ENCODE results near the gene PHLPP1. TPM values are rescaled to one million over a fixed set of nuclear protein-coding genes. Genes with fewer than 3 reads are reported as not detected.
A peak's percentile ranks its signal among the peaks of the same experiment; 100 is the strongest.

The PHLPP1 gene
- total and polyA plus RNA-seq, 5 donors from 2014 or later: 0.27 to 20.3 (median 0.52) TPM

- DNase-seq: no peak
- no peak overlapping the region for H3K27ac ChIP-seq (ENCODE audit: insufficient read depth, low read length, poor library complexity, severe bottlenecking)
- no peak for ATAC-seq (ENCODE audit: low read depth in 2 of 2)
- H3K4me3 ChIP-seq (ENCODE audit: low read depth, low read length): peak overlapping the region; percentile 9
- Mint-ChIP-seq H3K9me3 (no peaks in the 10 kb centered on the region), H3K36me3 (peaks cover 3% of the 10 kb centered on the region), H3K4me3 (peak overlapping the region in 1 of 4 donors; percentile 11), H3K27me3 (no peaks in the 10 kb centered on the region), H3K27ac (peak overlapping the region; percentile 22 to 75 (median 45)), H3K4me1 (peaks cover 18 to 35% (median 31%) of the 10 kb centered on the region in 4 donors)
- no peaks in the 10 kb centered on the region for H3K9me3 ChIP-seq (ENCODE audit: control insufficient read depth in 2 of 2, low read length in 2 of 2)
- H3K36me3 ChIP-seq (ENCODE audit: control insufficient read depth, insufficient read depth, low read length): no peaks in the 10 kb centered on the region
- H3K27me3 ChIP-seq (ENCODE audit: control insufficient read depth, insufficient read depth, low read length): no peaks in the 10 kb centered on the region
- peaks cover 11% of the 10 kb centered on the region for H3K4me1 ChIP-seq (ENCODE audit: control insufficient read depth, insufficient read depth, low read length, poor library complexity, severe bottlenecking)
Observed at GRCh38 chr18:62767836-62768557, 52.7 kb downstream of the PHLPP1 start.

- Mint-ChIP-seq H3K27me3 (no peaks in the 10 kb centered on the region), H3K4me3 (no peak overlapping the region), H3K36me3 (peaks cover 1% of the 10 kb centered on the region), H3K9me3 (no peaks in the 10 kb centered on the region), H3K27ac (peak overlapping the region in 2 of 3 donors; percentile 22 to 45), H3K4me1 (peaks cover 18 to 40% (median 29%) of the 10 kb centered on the region in 4 donors)
- Histone ChIP-seq H3K36me3 (ENCODE audit: control insufficient read depth, insufficient read depth, low read length) (no peaks in the 10 kb centered on the region), H3K27ac (ENCODE audit: insufficient read depth, low read length, poor library complexity, severe bottlenecking) (no peak overlapping the region), H3K4me3 (ENCODE audit: low read depth, low read length) (no peak overlapping the region), H3K4me1 (ENCODE audit: control insufficient read depth, insufficient read depth, low read length, poor library complexity, severe bottlenecking) (peaks cover 11% of the 10 kb centered on the region), H3K9me3 (ENCODE audit: control insufficient read depth in 2 of 2, low read length in 2 of 2) (no peaks in the 10 kb centered on the region), H3K27me3 (ENCODE audit: control insufficient read depth, insufficient read depth, low read length) (no peaks in the 10 kb centered on the region)
- no peak for DNase-seq
- ATAC-seq (ENCODE audit: low read depth in 2 of 2): no peak
Observed at GRCh38 chr18:62768558-62768943, 53.2 kb downstream of the PHLPP1 start.

- Mint-ChIP-seq H3K4me3 (no peak overlapping the region), H3K27me3 (no peaks in the 10 kb centered on the region), H3K36me3 (no peaks in the 10 kb centered on the region), H3K9me3 (no peaks in the 10 kb centered on the region), H3K27ac (no peak overlapping the region), H3K4me1 (peaks cover 18 to 43% (median 30%) of the 10 kb centered on the region in 4 donors)
- Histone ChIP-seq H3K4me1 (ENCODE audit: control insufficient read depth, insufficient read depth, low read length, poor library complexity, severe bottlenecking) (peaks cover 11% of the 10 kb centered on the region), H3K36me3 (ENCODE audit: control insufficient read depth, insufficient read depth, low read length) (no peaks in the 10 kb centered on the region), H3K9me3 (ENCODE audit: control insufficient read depth in 2 of 2, low read length in 2 of 2) (no peaks in the 10 kb centered on the region), H3K4me3 (ENCODE audit: low read depth, low read length) (no peak overlapping the region), H3K27ac (ENCODE audit: insufficient read depth, low read length, poor library complexity, severe bottlenecking) (no peak overlapping the region), H3K27me3 (ENCODE audit: control insufficient read depth, insufficient read depth, low read length) (no peaks in the 10 kb centered on the region)
- ATAC-seq (ENCODE audit: low read depth in 2 of 2) (no peak), DNase-seq (no peak)
Observed at GRCh38 chr18:62769216-62769615, 53.9 kb downstream of the PHLPP1 start.

DNA sequence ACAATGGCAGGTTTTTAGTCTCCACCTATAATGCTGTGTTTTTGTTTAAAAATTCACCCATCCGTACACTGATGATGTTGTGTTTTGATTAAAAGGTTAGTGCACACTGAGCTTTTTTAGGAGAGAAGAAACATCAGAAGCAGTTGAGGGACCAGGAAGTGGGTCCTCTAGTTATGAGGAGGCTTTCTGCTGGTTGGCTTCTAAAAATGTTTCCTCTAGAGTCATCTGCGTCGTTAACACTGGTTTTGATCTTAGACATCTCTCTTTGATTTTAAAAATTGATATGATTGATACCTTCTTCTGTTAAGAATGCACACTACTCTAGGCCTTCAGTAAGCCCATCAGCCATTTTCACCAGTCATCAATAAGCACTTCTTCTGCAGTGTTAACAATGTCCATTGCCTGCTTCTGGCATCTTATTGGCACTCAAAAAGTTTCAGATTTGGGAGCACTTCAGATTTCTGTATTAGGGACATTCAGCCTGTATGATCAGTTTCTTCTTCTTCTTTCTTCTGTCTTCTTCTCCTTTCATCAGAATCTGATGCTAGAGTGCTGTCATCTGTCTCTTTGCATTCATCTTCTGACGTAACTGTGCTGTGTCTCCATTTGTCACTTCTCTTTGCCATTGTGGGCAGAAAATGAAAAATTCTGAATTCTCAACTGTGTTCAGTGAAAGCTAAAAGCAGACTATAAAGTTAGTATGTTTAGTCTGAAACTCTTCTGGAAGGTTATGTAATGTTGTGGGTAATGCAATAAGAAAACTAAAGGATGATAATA is 56.3 kb downstream of the PHLPP1 start:
- H3K4me3 Mint-ChIP-seq: peak overlapping the region in 3 of 4 donors; percentile 23 to 35 (median 24)
- peak; percentile 65 to 73 for ATAC-seq (ENCODE audit: low read depth in 2 of 2)
- no peaks in the 10 kb centered on the region for H3K9me3 Mint-ChIP-seq
- peaks cover 11% of the 10 kb centered on the region for H3K4me1 ChIP-seq (ENCODE audit: control insufficient read depth, insufficient read depth, low read length, poor library complexity, severe bottlenecking)
- H3K27ac ChIP-seq (ENCODE audit: insufficient read depth, low read length, poor library complexity, severe bottlenecking): peak overlapping the region; percentile 51
- H3K36me3 Mint-ChIP-seq: no peaks in the 10 kb centered on the region
- peaks cover 24 to 43% (median 28%) of the 10 kb centered on the region in 4 donors for H3K4me1 Mint-ChIP-seq
- H3K36me3 ChIP-seq (ENCODE audit: control insufficient read depth, insufficient read depth, low read length): no peaks in the 10 kb centered on the region
- H3K27me3 Mint-ChIP-seq: no peaks in the 10 kb centered on the region
- peak in 2 of 3 donors; percentile 41 to 76 for DNase-seq
- H3K9me3 ChIP-seq (ENCODE audit: control insufficient read depth in 2 of 2, low read length in 2 of 2): no peaks in the 10 kb centered on the region
- H3K27ac Mint-ChIP-seq: peak overlapping the region; percentile 80 to 89 (median 83)
- H3K27me3 ChIP-seq (ENCODE audit: control insufficient read depth, insufficient read depth, low read length): no peaks in the 10 kb centered on the region
- H3K4me3 ChIP-seq (ENCODE audit: low read depth, low read length): peak overlapping the region; percentile 58

- Histone ChIP-seq H3K4me3 (ENCODE audit: low read depth, low read length) (no peak overlapping the region), H3K27me3 (ENCODE audit: control insufficient read depth, insufficient read depth, low read length) (no peaks in the 10 kb centered on the region), H3K36me3 (ENCODE audit: control insufficient read depth, insufficient read depth, low read length) (no peaks in the 10 kb centered on the region), H3K27ac (ENCODE audit: insufficient read depth, low read length, poor library complexity, severe bottlenecking) (no peak overlapping the region), H3K9me3 (ENCODE audit: control insufficient read depth in 2 of 2, low read length in 2 of 2) (no peaks in the 10 kb centered on the region), H3K4me1 (ENCODE audit: control insufficient read depth, insufficient read depth, low read length, poor library complexity, severe bottlenecking) (peaks cover 11% of the 10 kb centered on the region)
- no peaks in the 10 kb centered on the region for H3K27me3 Mint-ChIP-seq
- H3K27ac Mint-ChIP-seq: no peak overlapping the region
- peaks cover 22 to 34% (median 23%) of the 10 kb centered on the region in 4 donors for H3K4me1 Mint-ChIP-seq
- no peak for ATAC-seq (ENCODE audit: low read depth in 2 of 2)
- H3K4me3 Mint-ChIP-seq: no peak overlapping the region
- H3K9me3 Mint-ChIP-seq: no peaks in the 10 kb centered on the region
- H3K36me3 Mint-ChIP-seq: no peaks in the 10 kb centered on the region
- DNase-seq: no peak
Observed at GRCh38 chr18:62772860-62773584, 57.7 kb downstream of the PHLPP1 start.

- Histone ChIP-seq H3K36me3 (ENCODE audit: control insufficient read depth, insufficient read depth, low read length) (no peaks in the 10 kb centered on the region), H3K4me1 (ENCODE audit: control insufficient read depth, insufficient read depth, low read length, poor library complexity, severe bottlenecking) (peaks cover 11% of the 10 kb centered on the region), H3K9me3 (ENCODE audit: control insufficient read depth in 2 of 2, low read length in 2 of 2) (no peaks in the 10 kb centered on the region), H3K4me3 (ENCODE audit: low read depth, low read length) (no peak overlapping the region), H3K27ac (ENCODE audit: insufficient read depth, low read length, poor library complexity, severe bottlenecking) (no peak overlapping the region), H3K27me3 (ENCODE audit: control insufficient read depth, insufficient read depth, low read length) (no peaks in the 10 kb centered on the region)
- H3K27me3 Mint-ChIP-seq: no peaks in the 10 kb centered on the region
- ATAC-seq (ENCODE audit: low read depth in 2 of 2): no peak
- H3K4me3 Mint-ChIP-seq: no peak overlapping the region
- DNase-seq: no peak
- peaks cover 17 to 32% (median 24%) of the 10 kb centered on the region in 4 donors for H3K4me1 Mint-ChIP-seq
- H3K27ac Mint-ChIP-seq: no peak overlapping the region
- H3K9me3 Mint-ChIP-seq: no peaks in the 10 kb centered on the region
- H3K36me3 Mint-ChIP-seq: no peaks in the 10 kb centered on the region
Observed at GRCh38 chr18:62773691-62774090, 58.4 kb downstream of the PHLPP1 start.

DNA sequence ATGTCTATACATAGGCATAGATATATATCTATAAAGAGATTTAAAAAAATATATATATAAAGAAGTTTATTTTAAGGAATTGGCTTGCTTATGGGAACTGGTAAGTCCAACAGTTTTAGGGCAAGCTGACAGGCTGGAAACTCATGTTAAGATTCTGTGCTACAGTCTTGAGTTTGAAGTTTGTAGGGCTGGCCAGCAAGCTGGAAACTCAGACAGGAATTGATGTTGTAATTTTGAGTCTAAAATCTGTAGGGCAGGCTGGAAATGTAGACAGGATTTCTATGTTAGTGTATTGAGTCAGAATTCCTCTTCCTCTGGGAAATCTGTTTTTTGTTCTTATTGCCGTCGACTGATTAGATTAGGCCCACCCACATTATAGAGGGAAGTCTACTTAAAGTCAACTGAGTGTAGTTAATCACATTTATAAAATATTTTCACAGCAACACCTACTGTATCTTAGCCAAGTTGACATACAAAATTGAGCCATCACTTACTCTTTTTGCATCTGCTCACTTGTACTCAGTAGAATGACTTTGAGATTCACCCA is 60.8 kb downstream of the PHLPP1 start:
- H3K9me3 ChIP-seq (ENCODE audit: control insufficient read depth in 2 of 2, low read length in 2 of 2): no peaks in the 10 kb centered on the region
- peaks cover 16 to 42% (median 31%) of the 10 kb centered on the region in 4 donors for H3K4me1 Mint-ChIP-seq
- peaks cover 11% of the 10 kb centered on the region for H3K4me1 ChIP-seq (ENCODE audit: control insufficient read depth, insufficient read depth, low read length, poor library complexity, severe bottlenecking)
- no peak overlapping the region for H3K4me3 ChIP-seq (ENCODE audit: low read depth, low read length)
- ATAC-seq (ENCODE audit: low read depth in 2 of 2) (no peak), DNase-seq (no peak)
- H3K27ac ChIP-seq (ENCODE audit: insufficient read depth, low read length, poor library complexity, severe bottlenecking): no peak overlapping the region
- no peaks in the 10 kb centered on the region for H3K27me3 ChIP-seq (ENCODE audit: control insufficient read depth, insufficient read depth, low read length)
- H3K27ac Mint-ChIP-seq: no peak overlapping the region
- H3K4me3 Mint-ChIP-seq: no peak overlapping the region
- no peaks in the 10 kb centered on the region for H3K27me3 Mint-ChIP-seq
- H3K36me3 Mint-ChIP-seq: no peaks in the 10 kb centered on the region
- no peaks in the 10 kb centered on the region for H3K9me3 Mint-ChIP-seq
- H3K36me3 ChIP-seq (ENCODE audit: control insufficient read depth, insufficient read depth, low read length): no peaks in the 10 kb centered on the region
